Vagina (tissue), 2 donors: ENCODE data around the gene MTCL3.

Source experiments
- POLR2A ChIP-seq, 2 donors: fragments of 450-650 bp; IDR thresholded peaks; one replicate each; pipeline ENCODE4 v1.6.1; 2017; ENCODE audit warnings: antibody characterized with exemption in 2 of 2, mild to moderate bottlenecking in 2 of 2, moderate library complexity in 2 of 2
- POLR2AphosphoS5 ChIP-seq, 2 donors: sonication (generic); formaldehyde crosslinking; IDR thresholded peaks; one replicate each; pipeline ENCODE4 v1.9.0; 2017; ENCODE audit warnings: antibody characterized with exemption in 2 of 2, mild to moderate bottlenecking in 2 of 2, low read depth in 1 of 2; ENCODE audit not compliant: insufficient read depth in 1 of 2
- TF ChIP-seq, protein P1 (sequence below), 3 experiments: fragments of 450-650 bp in 2 of 3; fragments of 200-600 bp in 1 of 3; sonication (generic) in 1 of 3; IDR thresholded peaks; one replicate each; pipeline ENCODE4 v1.5.1; 2017 to 2019; ENCODE audit warnings: antibody characterized with exemption in 3 of 3, mild to moderate bottlenecking in 2 of 3, moderate library complexity in 2 of 3

DNA sequence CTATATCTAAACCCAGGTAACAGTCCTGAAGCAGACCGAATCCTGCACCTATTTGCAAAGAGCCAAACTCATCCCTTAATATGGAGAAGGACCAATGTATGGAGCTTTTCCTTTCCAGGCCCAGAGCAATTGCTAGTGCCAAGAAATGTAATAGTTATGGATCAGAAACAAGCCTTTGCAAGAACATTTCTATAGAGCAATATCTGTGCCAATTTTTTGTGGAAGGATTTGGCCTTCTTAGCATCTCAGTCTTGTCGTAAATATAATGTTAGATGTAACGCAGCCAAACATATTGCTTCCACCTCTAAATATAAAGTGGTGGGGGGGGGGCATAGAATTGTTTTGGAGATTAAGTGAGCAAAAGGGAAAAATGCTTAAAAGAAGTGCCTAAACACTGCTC, 62.7 kb downstream of the MTCL3 start:
- TF ChIP-seq, protein P1, sequence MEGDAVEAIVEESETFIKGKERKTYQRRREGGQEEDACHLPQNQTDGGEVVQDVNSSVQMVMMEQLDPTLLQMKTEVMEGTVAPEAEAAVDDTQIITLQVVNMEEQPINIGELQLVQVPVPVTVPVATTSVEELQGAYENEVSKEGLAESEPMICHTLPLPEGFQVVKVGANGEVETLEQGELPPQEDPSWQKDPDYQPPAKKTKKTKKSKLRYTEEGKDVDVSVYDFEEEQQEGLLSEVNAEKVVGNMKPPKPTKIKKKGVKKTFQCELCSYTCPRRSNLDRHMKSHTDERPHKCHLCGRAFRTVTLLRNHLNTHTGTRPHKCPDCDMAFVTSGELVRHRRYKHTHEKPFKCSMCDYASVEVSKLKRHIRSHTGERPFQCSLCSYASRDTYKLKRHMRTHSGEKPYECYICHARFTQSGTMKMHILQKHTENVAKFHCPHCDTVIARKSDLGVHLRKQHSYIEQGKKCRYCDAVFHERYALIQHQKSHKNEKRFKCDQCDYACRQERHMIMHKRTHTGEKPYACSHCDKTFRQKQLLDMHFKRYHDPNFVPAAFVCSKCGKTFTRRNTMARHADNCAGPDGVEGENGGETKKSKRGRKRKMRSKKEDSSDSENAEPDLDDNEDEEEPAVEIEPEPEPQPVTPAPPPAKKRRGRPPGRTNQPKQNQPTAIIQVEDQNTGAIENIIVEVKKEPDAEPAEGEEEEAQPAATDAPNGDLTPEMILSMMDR (IDR thresholded peaks at IDR 0.05), result no peak
- TF ChIP-seq POLR2AphosphoS5 (IDR thresholded peaks at IDR 0.05; ENCODE audit: insufficient read depth in 1 of 2, low read depth in 1 of 2) (no peak), POLR2A (IDR thresholded peaks at IDR 0.05) (no peak)
